VCaP (cell line): ENCODE measurements around the gene KIF26A.
"Not testable (repeated sequence)": the region's sequence is repeated elsewhere in the genome, so short reads cannot be mapped to it uniquely, and the experiment has no call there.

Source experiments
- H3K27ac ChIP-seq: fragments of 450-650 bp; 2 replicates; pipeline ENCODE4 v1.5.1; 2017
- TF ChIP-seq, protein P1 (sequence below): fragments of 450-650 bp; conservative IDR thresholded peaks from 2 replicates; pipeline ENCODE4 v1.5.1; 2017; ENCODE audit warnings: mild to moderate bottlenecking, moderate library complexity

Gene KIF26A

DNA sequence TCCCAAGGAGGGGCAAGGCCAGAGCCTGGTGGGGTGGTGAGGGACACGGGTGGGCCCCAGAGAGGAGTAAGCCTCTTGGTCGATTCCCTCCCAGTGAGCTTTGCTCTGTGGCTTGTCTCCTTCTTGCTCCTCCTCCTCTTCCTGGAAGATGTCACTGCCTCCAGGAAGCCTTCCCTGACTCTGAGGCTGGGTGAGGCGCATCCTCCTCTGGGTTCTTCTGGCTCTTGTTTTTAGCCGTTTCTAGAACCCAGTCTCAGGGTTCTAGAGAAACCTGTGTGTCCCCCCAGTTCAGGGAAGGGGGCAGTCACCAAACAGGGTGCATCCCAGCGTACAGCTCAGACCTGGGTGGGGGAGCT is 12.6 kb downstream of the KIF26A start:
- TF ChIP-seq, protein P1, sequence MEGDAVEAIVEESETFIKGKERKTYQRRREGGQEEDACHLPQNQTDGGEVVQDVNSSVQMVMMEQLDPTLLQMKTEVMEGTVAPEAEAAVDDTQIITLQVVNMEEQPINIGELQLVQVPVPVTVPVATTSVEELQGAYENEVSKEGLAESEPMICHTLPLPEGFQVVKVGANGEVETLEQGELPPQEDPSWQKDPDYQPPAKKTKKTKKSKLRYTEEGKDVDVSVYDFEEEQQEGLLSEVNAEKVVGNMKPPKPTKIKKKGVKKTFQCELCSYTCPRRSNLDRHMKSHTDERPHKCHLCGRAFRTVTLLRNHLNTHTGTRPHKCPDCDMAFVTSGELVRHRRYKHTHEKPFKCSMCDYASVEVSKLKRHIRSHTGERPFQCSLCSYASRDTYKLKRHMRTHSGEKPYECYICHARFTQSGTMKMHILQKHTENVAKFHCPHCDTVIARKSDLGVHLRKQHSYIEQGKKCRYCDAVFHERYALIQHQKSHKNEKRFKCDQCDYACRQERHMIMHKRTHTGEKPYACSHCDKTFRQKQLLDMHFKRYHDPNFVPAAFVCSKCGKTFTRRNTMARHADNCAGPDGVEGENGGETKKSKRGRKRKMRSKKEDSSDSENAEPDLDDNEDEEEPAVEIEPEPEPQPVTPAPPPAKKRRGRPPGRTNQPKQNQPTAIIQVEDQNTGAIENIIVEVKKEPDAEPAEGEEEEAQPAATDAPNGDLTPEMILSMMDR = no peak
- H3K27ac ChIP-seq = no peak overlapping the region

DNA sequence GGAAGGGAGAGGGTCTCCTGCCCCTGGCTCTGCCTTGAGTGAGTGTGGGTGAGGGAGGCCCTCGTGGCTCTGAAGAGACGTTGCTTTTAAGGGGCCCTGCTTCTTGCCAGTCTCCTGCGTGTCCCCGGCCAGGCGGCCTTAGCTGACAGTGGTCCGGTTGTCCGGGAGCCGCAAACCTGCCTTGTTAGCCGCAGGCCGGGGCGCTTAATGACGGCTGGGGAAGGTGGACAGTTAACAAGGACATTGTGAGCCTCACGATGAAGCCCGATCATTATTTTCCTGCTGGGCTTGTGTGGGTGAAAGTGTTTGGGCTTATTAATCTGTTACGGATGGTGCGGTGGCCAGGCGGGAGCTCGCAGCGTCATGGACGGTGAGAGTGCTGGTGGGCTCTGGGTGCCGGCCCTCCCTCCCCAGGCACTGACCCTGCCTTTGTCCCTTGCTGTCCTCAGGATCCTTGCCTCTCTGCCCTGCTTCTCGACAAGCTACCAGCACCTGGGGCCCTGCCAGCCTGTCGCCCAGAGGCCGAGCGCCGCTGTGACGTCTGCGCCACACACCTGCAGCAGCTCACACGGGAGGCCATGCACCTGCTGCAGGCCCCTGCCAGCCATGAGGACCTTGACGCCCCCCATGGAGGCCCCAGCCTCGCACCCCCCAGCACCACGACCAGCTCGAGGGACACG is 13.3 kb downstream of the KIF26A start:
- TF ChIP-seq, protein P1 = no peak
- H3K27ac ChIP-seq = no peak overlapping the region

DNA sequence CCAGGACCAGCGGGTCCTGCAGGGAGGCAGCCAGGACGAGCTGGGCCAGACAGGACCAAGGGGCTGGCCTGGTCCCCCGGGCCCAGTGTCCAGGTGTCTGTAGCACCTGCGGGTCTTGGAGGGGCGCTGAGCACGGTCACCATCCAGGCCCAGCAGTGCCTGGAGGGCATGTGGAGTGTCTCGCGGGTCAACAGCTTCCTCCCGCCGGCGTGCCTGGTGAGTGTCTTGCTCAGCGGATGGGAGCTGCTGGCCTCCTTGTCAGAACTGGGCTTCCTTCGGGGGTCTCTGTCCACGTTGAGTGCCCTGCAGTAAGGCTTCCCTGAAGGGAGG is 13.8 kb downstream of the KIF26A start:
- no peak overlapping the region for H3K27ac ChIP-seq

DNA sequence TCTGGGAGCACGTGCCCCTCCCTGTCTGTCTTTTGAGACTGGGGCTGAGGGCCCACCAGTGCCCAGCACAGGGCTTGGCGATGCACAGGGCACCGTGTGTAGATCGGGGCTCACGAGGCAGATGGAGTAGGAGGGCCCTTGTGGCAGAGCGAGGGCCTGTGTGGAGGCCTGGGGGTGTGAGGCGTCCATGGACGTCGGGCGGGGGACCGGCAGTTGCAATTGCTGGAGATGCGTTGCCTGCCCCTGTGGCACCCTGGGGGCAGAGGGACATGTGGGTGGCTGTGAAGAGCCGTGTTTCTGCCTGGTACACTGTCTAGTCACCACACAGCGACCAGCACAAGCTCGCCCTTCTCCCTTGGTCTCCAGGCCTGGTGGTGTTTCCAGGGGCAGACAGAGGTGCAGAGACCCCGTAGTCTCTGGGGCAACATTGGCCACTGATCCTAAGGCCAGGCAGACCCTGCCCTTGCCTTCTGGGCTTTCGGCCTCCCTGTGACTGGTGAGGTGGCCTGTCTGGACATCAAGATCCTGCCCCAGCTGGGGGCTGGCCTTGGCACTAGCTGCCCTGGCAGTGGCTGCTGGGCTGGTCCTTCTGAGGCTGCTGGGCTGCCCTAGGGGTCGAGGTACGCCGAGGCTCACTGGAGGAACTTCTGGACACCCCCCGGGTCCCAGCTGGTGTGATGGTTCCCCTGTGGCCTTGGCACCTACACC is 14.5 kb downstream of the KIF26A start:
- H3K27ac ChIP-seq = no peak overlapping the region
- TF ChIP-seq, protein P1 = no peak

More for the DNA sequence above, 13.8 kb downstream of the KIF26A start:
- TF ChIP-seq, protein P1 = no peak

DNA sequence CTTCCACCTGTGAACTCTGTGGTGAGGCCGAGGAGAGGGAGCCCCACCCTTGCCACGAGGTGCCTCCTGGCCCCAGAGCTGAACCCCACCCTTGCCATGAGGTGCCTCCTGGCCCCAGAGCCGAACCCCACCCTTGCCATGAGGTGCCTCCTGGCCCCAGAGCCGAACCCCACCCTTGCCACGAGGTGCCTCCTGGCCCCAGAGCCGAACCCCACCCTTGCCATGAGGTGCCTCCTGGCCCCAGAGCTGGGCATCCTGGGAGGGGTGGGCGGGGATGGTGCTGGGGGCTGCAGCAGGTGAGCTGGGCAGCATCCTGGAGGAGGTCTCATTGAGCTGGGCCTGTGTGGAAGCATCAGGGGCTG is 15.0 kb downstream of the KIF26A start:
- H3K27ac ChIP-seq = not testable (repeated sequence)

DNA sequence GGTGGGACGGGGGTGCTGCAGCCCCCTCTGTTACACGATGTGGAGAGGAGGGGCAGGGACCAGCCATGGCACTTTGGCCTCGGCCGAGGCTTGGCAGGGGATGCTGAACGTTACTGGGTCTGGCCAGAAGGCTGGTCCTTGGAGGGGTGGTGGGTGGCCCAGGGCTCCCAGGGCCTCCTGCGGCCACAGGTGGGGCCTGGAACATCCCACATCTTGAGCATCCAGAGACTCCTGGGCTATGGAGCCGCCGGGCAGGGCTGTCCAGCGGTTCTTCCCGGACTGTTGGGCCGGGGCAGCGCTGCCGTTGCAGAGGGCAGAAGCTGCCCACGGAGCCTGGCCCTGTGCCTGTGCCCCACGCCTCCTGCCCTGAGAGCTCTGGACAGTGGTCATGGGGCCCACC is 15.9 kb downstream of the KIF26A start:
- TF ChIP-seq, protein P1 = no peak
- no peak overlapping the region for H3K27ac ChIP-seq

DNA sequence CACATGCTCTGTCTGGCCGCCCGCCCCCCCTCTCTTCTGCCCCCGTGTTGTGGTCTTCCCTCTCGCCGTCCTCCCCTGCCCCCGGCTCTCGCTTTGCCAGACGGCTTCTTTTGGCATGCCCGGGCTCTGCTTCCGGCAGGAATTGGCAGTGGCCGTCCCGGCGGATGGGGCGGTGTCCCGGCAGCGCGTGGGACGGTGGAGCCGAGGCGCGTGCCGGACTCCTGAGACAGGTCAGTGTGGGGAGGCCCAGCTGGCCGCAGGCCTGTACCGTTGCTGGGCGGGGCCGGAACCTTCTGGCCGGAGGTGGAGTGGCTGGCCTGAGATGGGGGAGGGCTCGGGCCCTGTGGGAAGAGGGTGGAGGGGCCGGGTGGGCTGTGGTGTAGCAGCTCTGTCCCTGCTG is 17.1 kb downstream of the KIF26A start:
- no peak overlapping the region for H3K27ac ChIP-seq

DNA sequence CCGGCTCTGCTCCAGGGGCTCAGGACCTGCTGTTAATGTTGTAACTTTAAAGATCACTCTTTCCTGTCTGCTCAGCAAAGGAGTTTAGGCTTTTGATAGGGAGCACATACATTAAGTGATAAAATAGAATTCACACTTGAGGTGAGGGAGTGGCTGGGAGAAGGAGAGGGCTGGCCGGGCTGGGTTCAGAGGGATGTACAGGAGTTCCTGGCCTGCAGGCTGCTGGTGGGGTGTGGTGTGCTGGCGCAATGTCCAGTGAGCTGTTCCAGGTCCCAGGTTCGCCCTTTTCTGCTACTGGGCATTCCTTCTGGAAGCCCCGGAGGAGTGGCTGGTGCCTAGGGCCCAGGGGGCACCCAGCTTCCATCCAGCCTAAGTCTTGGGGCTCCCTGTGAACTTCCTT is 17.8 kb downstream of the KIF26A start:
- TF ChIP-seq, protein P1 = no peak
- no peak overlapping the region for H3K27ac ChIP-seq

More for the DNA sequence above, 17.1 kb downstream of the KIF26A start:
- TF ChIP-seq, protein P1 = no peak
